SK-N-SH (cell line): ENCODE results near the gene BAIAP3. TPM values are rescaled to one million over a fixed set of nuclear protein-coding genes. Genes with fewer than 3 reads are reported as not detected.

ENCODE experiments used
- CTCF ChIA-PET: fragments of 300-600, 350-600 bp; formaldehyde crosslinking; extraction: SDS; loops from one replicate; lab custom pipeline; 2021; lab: Yijun Ruan, JAX
- POLR2A ChIA-PET: fragments of 350-600 bp; sonication (Branson Sonifier 250); formaldehyde crosslinking; extraction: SDS; loops from one replicate; lab custom pipeline; 2020; ENCODE audit warnings: antibody characterized with exemption, inconsistent platforms; lab: Yijun Ruan, JAX
- DNase-seq: peaks from one replicate; pipeline ENCODE4 v3.0.0; 2012
- H2AFZ ChIP-seq: fragments of 200-600 bp; sonication (generic); 2 replicates; pipeline ENCODE4 v1.8.1; 2016; ENCODE audit warnings: antibody characterized with exemption, mild to moderate bottlenecking, low read depth
- H3F3A ChIP-seq: fragments of 200-600 bp; sonication (generic); replicated peaks from 2 replicates; pipeline ENCODE3; 2016; ENCODE audit warnings: antibody characterized with exemption, mild to moderate bottlenecking; ENCODE audit not compliant: insufficient read depth
- H3K27ac ChIP-seq, 2 experiments: fragments of 200-500 bp in 1 of 2; fragments of 200-600 bp in 1 of 2; sonication (Bioruptor generic) in 1 of 2; sonication (generic), shearing (Covaris generic) in 1 of 2; 2 replicates each; pipeline versions ENCODE4 v1.5.1 to v1.6.1; 2014 to 2016; ENCODE audit warnings: low read depth in 2 of 2, inconsistent platforms in 1 of 2, low read length in 1 of 2, mild to moderate bottlenecking in 1 of 2, mixed read lengths in 1 of 2
- H3K27me3 ChIP-seq: fragments of 200-600 bp; sonication (generic), shearing (Covaris generic); 2 replicates; pipeline ENCODE4 v1.6.1; 2016; ENCODE audit warnings: mixed run types; ENCODE audit not compliant: insufficient read depth
- H3K36me3 ChIP-seq, 2 experiments: fragments of 200-500 bp in 1 of 2; fragments of 200-600 bp in 1 of 2; sonication (Bioruptor generic) in 1 of 2; sonication (generic) in 1 of 2; replicated peaks in 1 of 2; 2 replicates each; pipeline versions ENCODE3 to v1.5.1; 2014 to 2016; ENCODE audit warnings: low read length in 1 of 2, mild to moderate bottlenecking in 1 of 2; ENCODE audit not compliant: insufficient read depth in 2 of 2, control insufficient read depth in 1 of 2
- H3K4me1 ChIP-seq, 2 experiments: fragments of 200-500 bp in 1 of 2; fragments of 200-600 bp in 1 of 2; sonication (Bioruptor generic) in 1 of 2; sonication (generic), shearing (Covaris generic) in 1 of 2; 2 replicates each; pipeline versions ENCODE4 v1.5.1 to v1.6.1; 2014 to 2016; ENCODE audit warnings: low read depth in 1 of 2, low read length in 1 of 2, mixed run types in 1 of 2; ENCODE audit not compliant: insufficient read depth in 2 of 2, control insufficient read depth in 1 of 2
- H3K4me2 ChIP-seq: fragments of 200-600 bp; sonication (generic), shearing (Covaris generic); 2 replicates; pipeline ENCODE4 v1.6.1; 2017; ENCODE audit warnings: mixed run types
- H3K4me3 ChIP-seq, 2 experiments: fragments of 200-500 bp in 1 of 2; fragments of 200-600 bp in 1 of 2; sonication (Bioruptor generic) in 1 of 2; sonication (generic), shearing (Covaris generic) in 1 of 2; 2 replicates each; pipeline versions ENCODE4 v1.5.1 to v1.8.1; 2014 to 2016; ENCODE audit warnings: low read depth in 2 of 2, inconsistent platforms in 1 of 2, low read length in 1 of 2, mild to moderate bottlenecking in 1 of 2, mixed read lengths in 1 of 2, moderate library complexity in 1 of 2
- H3K79me2 ChIP-seq: fragments of 200-600 bp; sonication (generic); 2 replicates; pipeline ENCODE4 v1.8.1; 2017; ENCODE audit warnings: mild to moderate bottlenecking; ENCODE audit not compliant: insufficient read depth
- H3K9ac ChIP-seq: fragments of 200-600 bp; sonication (generic); 2 replicates; pipeline ENCODE4 v1.6.1; 2017; ENCODE audit warnings: mixed run types
- H3K9me2 ChIP-seq: fragments of 200-600 bp; sonication (generic); 2 replicates; pipeline ENCODE4 v1.6.1; 2017; ENCODE audit warnings: mixed run types
- H3K9me3 ChIP-seq: fragments of 200-600 bp; sonication (generic); 2 replicates; pipeline ENCODE4 v1.6.1; 2017; ENCODE audit warnings: mixed run types, mild to moderate bottlenecking, moderate library complexity
- H4K20me1 ChIP-seq: fragments of 200-600 bp; sonication (generic); 2 replicates; pipeline ENCODE4 v1.6.1; 2017; ENCODE audit warnings: mild to moderate bottlenecking, mixed run types; ENCODE audit not compliant: insufficient read depth
- CHD2 ChIP-seq: fragments of 150-350 bp; IDR thresholded peaks from 2 replicates; pipeline ENCODE4 v1.6.1; 2018; ENCODE audit warnings: low read length; ENCODE audit not compliant: partially characterized antibody
- ELF1 ChIP-seq: IDR thresholded peaks from 2 replicates; pipeline ENCODE4 v1.4.0; 2012
- EP300 ChIP-seq, 2 experiments: IDR thresholded peaks; 2 replicates each; pipeline versions ENCODE4 v1.4.0 to v1.6.1; 2012; ENCODE audit warnings: borderline replicate concordance in 1 of 2, low read depth in 1 of 2, low read length in 1 of 2
- FOXJ3 ChIP-seq: sonication (generic); formaldehyde crosslinking; IDR thresholded peaks from 2 replicates; pipeline ENCODE4 v1.5.1; 2020; ENCODE audit warnings: mild to moderate bottlenecking, missing genetic modification reagents
- GABPA ChIP-seq: IDR thresholded peaks from 2 replicates; pipeline ENCODE4 v1.4.0; 2012; ENCODE audit warnings: low read depth, mild to moderate bottlenecking
- MXI1 ChIP-seq: IDR thresholded peaks from 2 replicates; pipeline ENCODE4 v1.6.1; 2012; ENCODE audit warnings: mild to moderate bottlenecking, low read depth, low read length, improper control_type of control experiment
- RCOR1 ChIP-seq: fragments of 150-350 bp; IDR thresholded peaks from 2 replicates; pipeline ENCODE4 v1.6.1; 2017; ENCODE audit warnings: antibody characterized with exemption, low read length
- RXRA ChIP-seq: IDR thresholded peaks from 2 replicates; pipeline ENCODE4 v1.4.0; 2012; ENCODE audit warnings: low read depth, mild to moderate bottlenecking, borderline replicate concordance
- SMC3 ChIP-seq: IDR thresholded peaks from 2 replicates; pipeline ENCODE4 v1.6.1; 2012; ENCODE audit warnings: low read depth, low read length, improper control_type of control experiment
- TEAD4 ChIP-seq: IDR thresholded peaks from 2 replicates; pipeline ENCODE4 v1.4.0; 2012; ENCODE audit warnings: mild to moderate bottlenecking, borderline replicate concordance; ENCODE audit not compliant: insufficient read depth
- USF1 ChIP-seq: IDR thresholded peaks from 2 replicates; pipeline ENCODE4 v1.4.0; 2012; ENCODE audit warnings: low read depth, borderline replicate concordance
- WGBS: methylation state at CpG from one replicate; pipeline ENCODE4 v1.1.6; 2017; ENCODE audit warnings: low lambda C conversion rate; 5-methylcytosine and 5-hydroxymethylcytosine counted together
- polyA plus RNA-seq, 3 experiments: library from polyadenylated mRNA; depleted of rRNA; stranded (reverse); fragments of >200 nt; gene quantifications; 2 replicates each; pipeline ENCODE4 v1.2.3, GENCODE V29; 2012
- TF ChIP-seq, protein P1 (sequence below): fragments of 200-600 bp; sonication (generic); IDR thresholded peaks from 2 replicates; pipeline ENCODE4 v1.6.1; 2017; ENCODE audit warnings: antibody characterized with exemption, mild to moderate bottlenecking, moderate library complexity

BAIAP3 gene
- polyA plus RNA-seq, 1 of the 3 experiments (the other 2 are of a cell fraction), result 1.1 TPM

DNA sequence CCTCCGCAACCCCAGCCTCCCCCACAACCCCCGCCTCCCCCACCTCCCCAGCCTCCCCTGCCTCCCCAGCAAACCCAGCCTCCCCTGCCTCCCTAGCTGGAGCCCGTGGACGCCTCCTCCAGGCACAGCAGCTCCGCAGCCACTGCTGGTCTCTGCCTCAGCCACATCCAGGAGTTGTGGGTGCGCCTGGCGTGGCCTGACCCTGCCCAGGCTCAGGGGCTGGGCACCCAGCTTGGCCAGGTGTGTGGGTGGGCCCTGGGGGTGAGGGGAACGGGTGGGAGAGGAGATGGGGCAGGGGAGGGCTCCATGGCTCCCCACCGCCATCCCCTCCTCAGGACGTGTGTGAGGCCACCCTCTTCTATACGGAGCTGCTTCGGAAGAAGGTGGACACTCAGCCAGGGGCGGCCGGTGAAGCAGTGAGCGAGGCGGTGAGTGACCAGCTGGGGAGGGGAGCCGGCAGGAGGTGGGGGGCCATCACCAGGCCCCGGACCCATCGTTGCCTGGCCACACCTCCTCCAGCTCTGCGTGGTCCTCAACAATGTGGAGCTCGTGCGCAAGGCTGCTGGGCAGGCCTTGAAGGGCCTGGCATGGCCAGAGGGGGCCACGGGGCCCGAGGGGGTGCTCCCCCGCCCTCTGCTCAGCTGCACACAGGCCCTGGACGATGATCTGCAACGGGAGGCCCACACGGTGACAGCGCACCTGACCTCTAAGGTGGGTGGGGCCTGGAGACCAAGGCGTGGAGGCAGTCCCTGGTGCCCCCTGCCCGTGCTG is 12.4 kb downstream of the BAIAP3 start:
- H3K27ac ChIP-seq, result no peak overlapping the region
- peaks cover 0 to 25% of the 10 kb centered on the region in 2 experiments; a peak in 1 of 4 replicates for H3K4me1 ChIP-seq
- H3K9ac ChIP-seq, result no peak overlapping the region
- H3F3A ChIP-seq, result no peaks in the 10 kb centered on the region
- TF ChIP-seq ELF1 (no peak), FOXJ3 (CRISPR knock-in tag) (no peak), CHD2 (no peak), RCOR1 (no peak), GABPA (no peak), SMC3 (no peak), RXRA (no peak), TEAD4 (no peak)
- TF ChIP-seq, protein P1, sequence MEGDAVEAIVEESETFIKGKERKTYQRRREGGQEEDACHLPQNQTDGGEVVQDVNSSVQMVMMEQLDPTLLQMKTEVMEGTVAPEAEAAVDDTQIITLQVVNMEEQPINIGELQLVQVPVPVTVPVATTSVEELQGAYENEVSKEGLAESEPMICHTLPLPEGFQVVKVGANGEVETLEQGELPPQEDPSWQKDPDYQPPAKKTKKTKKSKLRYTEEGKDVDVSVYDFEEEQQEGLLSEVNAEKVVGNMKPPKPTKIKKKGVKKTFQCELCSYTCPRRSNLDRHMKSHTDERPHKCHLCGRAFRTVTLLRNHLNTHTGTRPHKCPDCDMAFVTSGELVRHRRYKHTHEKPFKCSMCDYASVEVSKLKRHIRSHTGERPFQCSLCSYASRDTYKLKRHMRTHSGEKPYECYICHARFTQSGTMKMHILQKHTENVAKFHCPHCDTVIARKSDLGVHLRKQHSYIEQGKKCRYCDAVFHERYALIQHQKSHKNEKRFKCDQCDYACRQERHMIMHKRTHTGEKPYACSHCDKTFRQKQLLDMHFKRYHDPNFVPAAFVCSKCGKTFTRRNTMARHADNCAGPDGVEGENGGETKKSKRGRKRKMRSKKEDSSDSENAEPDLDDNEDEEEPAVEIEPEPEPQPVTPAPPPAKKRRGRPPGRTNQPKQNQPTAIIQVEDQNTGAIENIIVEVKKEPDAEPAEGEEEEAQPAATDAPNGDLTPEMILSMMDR, result no peak
- CTCF ChIA-PET, result interaction anchor here (1.0 to 2.3 kb wide), 7 partner anchors 8 to 45 kb away, joined by 3 to 12 read pairs (median 4); partner anchors contain the start of gene BAIAP3
- H2AFZ ChIP-seq, result no peak overlapping the region
- no peaks in the 10 kb centered on the region for H3K9me2 ChIP-seq
- POLR2A ChIA-PET, result interaction anchor here (1.1 to 1.3 kb wide), 2 partner anchors 10 to 75 kb away, joined by 3 to 4 read pairs; partner anchors contain the start of gene UQCC4
- peaks cover 11% of the 10 kb centered on the region for H3K27me3 ChIP-seq
- H3K4me2 ChIP-seq, result no peak overlapping the region
- peaks cover 0 to 19% of the 10 kb centered on the region in 2 experiments for H3K36me3 ChIP-seq
- H3K9me3 ChIP-seq, result no peaks in the 10 kb centered on the region
- DNase-seq, result no peak
- WGBS, result 35% methylated on average over 9 of the region's 31 CpGs
- no peak overlapping the region for H3K4me3 ChIP-seq
- no peaks in the 10 kb centered on the region for H4K20me1 ChIP-seq
- peaks cover 10% of the 10 kb centered on the region; the same call in 1 of the 2 replicates for H3K79me2 ChIP-seq

GRCh38 chr16:1346422-1347285 is 13.2 kb downstream of the BAIAP3 start:
- peak; percentile 64 for DNase-seq

More at GRCh38 chr16:1346422-1347285, 13.2 kb downstream of the BAIAP3 start:
- Histone ChIP-seq H3K9ac (no peak overlapping the region), H3K4me3 (no peak overlapping the region), H4K20me1 (no peaks in the 10 kb centered on the region), H3K9me2 (no peaks in the 10 kb centered on the region), H3K36me3 (peaks cover 0 to 19% of the 10 kb centered on the region in 2 experiments), H3F3A (no peaks in the 10 kb centered on the region), H2AFZ (no peak overlapping the region), H3K79me2 (peaks cover 18% of the 10 kb centered on the region; the same call in 1 of the 2 replicates), H3K4me2 (no peak overlapping the region), H3K9me3 (no peaks in the 10 kb centered on the region), H3K4me1 (peaks cover 0 to 29% of the 10 kb centered on the region in 2 experiments; a peak in 1 of 4 replicates), H3K27ac (no peak overlapping the region), H3K27me3 (peaks cover 2% of the 10 kb centered on the region; the same call in 1 of the 2 replicates)
- TF ChIP-seq, protein P1, result peak; percentile 39
- TF ChIP-seq FOXJ3 (CRISPR knock-in tag) (no peak), EP300 (IDR thresholded peaks at IDR 0.05; ENCODE audit: borderline replicate concordance in 1 of 2, low read depth in 1 of 2, low read length in 1 of 2) (no peak), MXI1 (no peak), ELF1 (no peak), USF1 (no peak)
- POLR2A ChIA-PET, result no interaction called here
- CTCF ChIA-PET, result interaction anchor here (0.6 to 2.7 kb wide), 11 partner anchors 9 to 86 kb away, joined by 3 to 16 read pairs (median 4); no protein-coding TSS in a partner anchor
- 58% methylated on average over 14 of the region's 34 CpGs for WGBS
